G401 (cell line): ENCODE results near the gene CCDC112. TPM values are rescaled to one million over a fixed set of nuclear protein-coding genes. Genes with fewer than 3 reads are reported as not detected.
"Not testable (repeated sequence)": the region's sequence is repeated elsewhere in the genome, so short reads cannot be mapped to it uniquely, and the experiment has no call there.

Experiments used
- DNase-seq: peaks from one replicate; pipeline ENCODE4 v3.0.0-alpha.2; 2015; ENCODE audit warnings: low spot score
- in situ Hi-C: cut with HindIII; loops from 2 replicates; pipeline ENCODE4 v1.10.0; 2016; ENCODE audit warnings: low sequenced_read_pairs, mixed read lengths
- total RNA-seq: library from RNA; depleted of rRNA; stranded (reverse); fragments of >200 nt; shearing (Covaris generic); gene quantifications from 2 replicates; pipeline ENCODE4 v1.2.3, GENCODE V29; 2014

The CCDC112 gene
- total RNA-seq, 1 experiment from 2014 or later, result 8.7 TPM

DNA sequence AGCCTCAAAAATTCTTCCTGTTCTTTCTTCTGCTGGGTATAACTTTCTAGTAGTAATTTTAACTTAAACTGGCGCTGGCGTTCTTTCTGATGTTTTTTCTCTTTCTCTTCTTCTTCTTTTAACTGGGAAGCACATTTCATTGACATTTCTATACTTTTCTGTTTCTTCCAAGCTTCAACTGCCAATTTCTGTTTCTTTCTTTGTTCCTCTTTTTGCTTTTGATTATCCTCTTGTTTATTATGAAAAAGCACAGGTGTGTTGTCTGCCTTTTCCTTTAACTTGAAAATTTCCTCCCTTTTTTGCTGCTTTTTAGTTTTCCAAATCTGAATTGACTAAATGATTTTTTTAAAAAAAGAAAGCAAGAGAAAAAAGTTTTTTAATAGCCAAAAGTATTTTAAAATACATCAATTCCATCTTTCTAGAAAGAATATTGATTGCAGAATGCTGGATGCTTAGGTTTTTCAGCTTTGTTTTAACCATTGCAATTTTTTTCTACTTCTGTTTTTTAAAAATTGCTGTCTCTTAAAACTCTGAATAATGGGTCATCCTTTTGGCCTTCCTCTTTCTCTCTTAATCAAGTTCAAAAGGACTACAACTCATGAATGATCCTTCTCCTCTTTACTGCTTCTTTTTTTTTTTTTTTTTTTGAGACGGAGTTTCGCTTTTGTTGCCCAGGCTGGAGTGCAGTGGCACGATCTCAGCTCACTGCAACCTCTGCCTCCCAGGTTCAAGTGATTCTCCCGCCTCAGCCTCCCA is 25.0 kb downstream of the CCDC112 start:
- in situ Hi-C loops, result no loop called here
- DNase-seq, result no peak

DNA sequence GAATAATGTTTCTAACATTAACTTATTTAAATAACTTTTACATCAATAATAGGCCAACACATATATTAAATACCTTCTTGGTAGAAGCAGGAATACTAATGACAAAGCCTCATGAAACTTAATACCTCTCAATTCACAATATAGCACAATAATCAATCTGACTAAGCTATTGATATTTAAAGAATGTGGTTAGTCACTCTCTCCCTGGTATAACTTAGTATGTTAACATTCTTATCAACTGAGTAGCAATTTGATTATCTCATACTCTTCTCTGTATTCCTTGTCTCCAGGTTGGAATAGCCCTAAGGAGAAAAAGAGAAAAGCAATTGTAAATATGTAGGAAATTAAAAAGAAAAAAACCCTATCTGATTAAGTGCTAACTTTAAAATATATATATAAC is 28.8 kb downstream of the CCDC112 start:
- DNase-seq, result no peak
- in situ Hi-C loops, result no loop called here

DNA sequence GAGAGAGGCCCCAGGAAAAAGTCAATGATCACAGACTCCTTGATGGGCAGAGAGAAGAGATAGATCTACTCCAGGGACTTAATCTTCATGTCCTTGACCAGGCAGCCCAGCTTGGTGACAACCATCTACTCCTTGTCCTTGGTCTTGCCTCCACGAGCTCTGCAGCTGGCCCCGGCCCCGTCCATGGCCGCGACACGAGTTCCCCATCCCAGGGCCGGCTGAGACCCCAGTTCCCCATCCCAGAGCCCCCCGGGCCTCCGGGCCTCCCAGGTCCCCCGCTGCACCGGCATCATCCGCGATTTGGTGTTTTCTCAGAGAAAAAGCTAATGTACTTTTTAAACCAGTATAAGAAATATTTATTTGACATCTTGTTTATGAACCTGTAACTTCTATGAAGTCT is 31.2 kb downstream of the CCDC112 start:
- in situ Hi-C loops, result no loop called here
- DNase-seq, result no peak

DNA sequence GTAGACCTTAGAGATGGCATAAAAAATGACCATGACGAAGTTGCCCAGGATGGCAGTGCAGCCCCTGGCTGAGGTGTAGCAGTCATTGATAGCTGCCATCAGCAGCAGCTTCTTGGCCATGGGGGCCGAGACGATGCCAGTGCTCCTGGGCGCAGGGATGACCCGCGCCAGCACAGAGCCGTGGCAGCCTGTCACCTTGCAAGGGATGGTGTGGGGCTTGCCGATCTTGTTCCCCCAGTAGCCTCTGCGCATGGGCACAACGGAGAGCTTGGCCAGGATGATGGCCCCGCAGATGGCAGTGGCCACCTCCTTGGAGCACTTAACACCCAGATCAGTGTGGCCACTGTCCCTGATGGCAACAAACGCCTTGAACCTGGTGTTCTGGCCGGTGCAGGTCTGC is 31.7 kb downstream of the CCDC112 start:
- DNase-seq, result no peak
- in situ Hi-C loops, result no loop called here

DNA sequence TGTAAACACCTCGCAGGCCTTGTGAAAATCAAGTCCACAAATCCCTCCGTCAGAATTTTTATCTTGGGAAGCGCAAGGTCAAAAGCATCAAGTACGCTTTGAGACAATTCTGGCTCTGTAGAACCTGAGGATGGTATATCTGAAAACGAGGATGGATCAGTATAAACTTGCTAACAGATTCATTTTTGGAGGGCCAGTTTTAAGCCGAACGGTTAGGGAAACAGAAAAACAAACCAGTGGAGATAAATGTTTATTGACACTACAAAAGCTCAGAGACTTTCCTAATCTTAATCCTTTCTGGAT is 33.4 kb downstream of the CCDC112 start:
- in situ Hi-C loops, result no loop called here
- no peak for DNase-seq

DNA sequence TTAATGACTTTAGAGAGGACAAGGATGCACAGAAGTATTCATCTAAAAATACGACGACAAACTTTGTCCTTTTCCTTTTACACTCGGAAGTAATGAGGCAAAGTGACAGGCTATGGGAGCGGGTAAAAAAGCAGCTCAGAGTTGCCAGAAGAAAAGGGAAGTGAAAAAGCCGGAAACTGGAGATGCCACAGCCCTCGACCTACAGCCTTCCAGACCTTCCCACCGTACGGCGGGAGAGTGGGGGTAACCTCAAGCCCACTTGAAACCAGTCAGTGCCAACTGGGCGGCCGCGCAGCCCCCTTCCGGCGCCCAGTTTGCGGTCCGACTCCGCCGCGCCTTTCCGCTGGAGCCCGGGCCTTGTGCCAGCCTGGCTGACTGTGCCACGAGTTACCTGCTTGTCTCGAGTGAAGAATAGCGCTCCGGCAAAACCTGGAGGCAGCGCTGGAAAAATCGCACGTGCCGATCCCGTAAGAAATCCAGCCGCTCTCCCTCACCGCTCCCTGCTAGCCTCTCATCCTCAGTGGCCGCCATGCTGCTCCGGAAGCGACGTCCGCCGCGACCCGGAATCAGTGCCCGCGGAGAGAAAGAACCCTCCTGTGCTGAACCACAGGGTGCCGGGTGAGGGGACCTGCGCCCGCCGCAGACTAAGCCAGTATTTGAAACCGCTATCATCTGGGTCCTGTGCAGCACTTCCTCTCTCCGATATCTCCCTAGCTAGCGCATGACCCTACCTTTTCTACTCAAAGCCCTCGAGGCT is 34.0 kb downstream of the CCDC112 start, which contains the start of gene PGGT1B:
Gene PGGT1B, minus strand, starts transcription at position 557 of the 757 bp plus-strand sequence. Its CDS starts 26 bp downstream, at position 531.
- DNase-seq, result peak; percentile 86
- in situ Hi-C loops, result no loop called here

DNA sequence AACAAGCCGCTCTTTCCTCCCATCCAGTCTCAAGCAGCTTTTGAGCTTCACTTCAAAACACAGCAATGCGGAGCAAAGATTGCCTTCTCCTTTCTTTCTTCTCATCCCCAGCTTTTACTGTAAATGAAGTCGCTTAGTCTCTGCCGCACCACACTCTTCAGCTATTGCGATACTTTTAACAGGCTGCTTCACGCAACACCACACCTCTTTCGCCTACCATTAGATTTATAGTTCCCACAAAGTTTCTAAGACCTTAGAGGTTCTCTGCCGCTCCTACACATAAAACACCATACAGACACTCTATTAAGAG is 34.5 kb downstream of the CCDC112 start:
- in situ Hi-C loops, result no loop called here
- DNase-seq, result no peak

DNA sequence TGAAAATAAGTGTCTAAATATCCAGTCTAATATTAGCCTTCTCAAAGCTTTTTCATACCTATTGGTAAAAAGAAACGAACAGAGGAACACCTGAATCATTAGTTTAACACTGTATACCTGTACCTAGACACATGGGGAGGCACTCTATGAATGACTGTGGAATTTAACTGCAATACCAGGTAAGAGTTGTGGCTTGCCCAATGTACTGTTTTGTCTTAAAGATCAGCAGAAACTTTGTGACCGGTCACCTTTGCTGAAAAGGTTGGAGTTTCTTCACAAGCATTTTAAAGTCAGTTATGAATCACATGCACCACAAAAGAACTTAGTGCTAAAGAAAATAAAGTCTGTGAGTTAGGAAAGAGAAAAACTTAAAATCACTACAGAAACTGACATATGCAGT is 36.2 kb downstream of the CCDC112 start:
- in situ Hi-C loops, result no loop called here
- DNase-seq, result no peak

DNA sequence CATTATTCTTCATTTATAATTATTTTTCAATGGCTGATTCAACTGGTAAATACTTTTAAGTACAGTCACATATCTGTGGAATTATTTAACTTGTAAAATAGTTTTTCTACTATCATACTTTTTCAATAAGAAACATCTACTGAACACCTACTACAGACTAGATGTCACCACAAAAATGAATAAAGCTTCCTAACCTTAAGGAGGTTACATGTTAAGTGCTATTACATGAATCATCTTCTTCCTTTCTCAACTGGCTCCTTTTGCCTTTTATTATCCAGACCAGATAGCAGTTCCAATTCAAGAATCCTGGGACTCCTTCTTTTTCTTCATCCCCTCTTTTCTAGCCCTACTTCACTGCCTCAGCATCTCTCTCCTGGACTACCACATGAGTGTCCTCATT is 38.5 kb downstream of the CCDC112 start:
- in situ Hi-C loops, result no loop called here
- no peak for DNase-seq

DNA sequence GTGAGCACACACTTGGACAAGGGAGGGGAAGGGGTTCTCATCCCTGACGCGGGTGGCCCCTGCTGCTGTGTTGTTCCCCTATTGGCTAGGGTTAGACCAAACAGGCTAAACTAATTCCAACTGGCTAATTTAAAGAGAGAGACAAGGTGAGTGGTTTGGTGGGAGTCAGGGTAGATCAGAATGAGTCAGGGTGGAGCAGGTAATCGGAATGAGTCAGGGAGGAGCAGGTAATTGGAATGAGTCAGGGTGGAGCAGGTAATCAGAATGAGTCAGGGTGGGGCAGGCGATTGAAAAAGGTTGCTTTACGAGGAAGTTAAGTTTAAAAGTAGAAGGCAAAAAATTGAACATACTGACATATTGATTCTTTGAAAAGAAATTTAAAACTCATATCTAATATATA is 47.1 kb downstream of the CCDC112 start:
- in situ Hi-C loops, DNase-seq: not testable (repeated sequence)

DNA sequence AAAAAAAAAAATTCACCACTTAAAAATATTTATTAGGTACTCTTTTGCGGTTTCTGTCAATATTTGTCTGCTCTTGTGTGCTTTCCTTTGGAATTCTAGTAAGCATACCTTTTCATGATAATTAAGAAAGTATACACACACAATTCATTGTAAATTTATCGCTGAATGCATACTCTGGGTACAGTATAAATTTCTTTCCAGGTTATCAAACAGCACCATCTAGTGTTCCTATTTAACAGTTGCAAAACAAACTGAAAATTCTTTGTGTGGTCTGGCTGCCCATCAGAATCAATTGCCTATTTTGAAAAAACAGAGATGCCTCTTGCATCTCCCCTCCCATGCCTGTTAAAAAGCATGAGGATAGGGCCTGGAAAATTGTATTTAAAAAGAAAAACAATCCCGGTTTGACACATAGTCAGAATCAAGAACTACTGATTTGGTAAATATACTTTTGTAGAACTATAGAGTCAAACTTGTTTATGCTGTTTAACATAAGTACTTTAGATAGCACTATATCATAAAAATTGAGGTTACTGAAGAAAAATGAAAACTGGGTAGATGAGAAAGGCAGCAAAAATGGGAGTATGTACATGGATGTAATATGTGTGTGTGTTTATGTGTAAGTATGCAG is 50.0 kb downstream of the CCDC112 start:
- peak; percentile 53 for DNase-seq
- in situ Hi-C loops, result no loop called here

DNA sequence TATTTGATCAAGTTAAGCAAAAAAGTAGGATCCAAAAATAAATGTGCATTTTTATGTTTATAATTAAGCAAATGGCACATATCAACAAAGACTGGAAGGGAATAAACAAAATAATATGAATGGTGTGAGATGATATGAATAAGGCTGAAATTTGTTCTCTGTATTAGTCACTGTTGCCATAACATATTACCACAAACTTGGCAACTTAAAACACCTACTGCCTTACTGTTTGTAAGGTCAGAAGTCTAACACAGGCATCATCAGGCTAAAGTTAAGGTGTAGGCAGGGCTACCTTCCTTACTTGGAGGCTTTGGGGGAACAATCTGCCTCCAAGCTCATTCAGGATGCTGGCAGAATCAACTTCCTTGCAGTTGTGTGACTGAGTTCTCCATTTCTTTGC is 53.0 kb downstream of the CCDC112 start:
- in situ Hi-C loops, result no loop called here

DNA sequence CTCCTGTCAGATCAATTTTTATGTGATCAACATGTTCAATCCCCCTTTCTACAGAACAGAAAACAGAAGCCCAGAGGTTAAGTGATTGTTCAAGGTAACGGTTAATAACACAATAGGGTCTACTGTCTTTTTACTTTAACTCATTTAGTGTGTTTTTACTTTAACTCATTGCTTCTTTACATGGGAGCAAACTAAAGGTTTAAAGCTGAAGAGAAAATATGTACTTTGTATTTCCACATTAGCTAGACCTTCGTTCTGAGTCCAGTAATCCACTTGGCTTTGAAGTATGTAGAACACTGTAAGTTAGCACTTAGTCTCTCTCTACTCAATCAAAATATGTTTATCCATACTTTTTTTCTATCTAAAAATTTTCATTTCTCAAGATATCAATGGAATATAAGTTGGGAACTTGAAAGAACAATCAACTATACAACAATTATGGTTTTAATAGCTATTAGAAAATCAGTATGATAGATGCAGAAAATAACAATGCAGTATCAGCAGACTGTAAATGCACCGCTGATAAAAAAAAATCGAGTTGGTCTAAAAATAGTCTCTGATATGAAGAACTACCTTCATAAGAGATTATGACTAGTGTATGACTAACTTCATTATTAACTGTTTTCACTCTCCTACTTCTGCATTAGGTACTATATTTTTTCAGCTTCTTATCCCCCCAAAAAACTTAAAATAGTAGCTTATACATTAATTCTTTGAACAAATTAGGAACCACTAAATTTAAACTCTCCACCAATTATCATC is 54.4 kb downstream of the CCDC112 start:
- in situ Hi-C loops, result no loop called here
- DNase-seq, result no peak

More for the DNA sequence above, 53.0 kb downstream of the CCDC112 start:
- DNase-seq, result no peak

DNA sequence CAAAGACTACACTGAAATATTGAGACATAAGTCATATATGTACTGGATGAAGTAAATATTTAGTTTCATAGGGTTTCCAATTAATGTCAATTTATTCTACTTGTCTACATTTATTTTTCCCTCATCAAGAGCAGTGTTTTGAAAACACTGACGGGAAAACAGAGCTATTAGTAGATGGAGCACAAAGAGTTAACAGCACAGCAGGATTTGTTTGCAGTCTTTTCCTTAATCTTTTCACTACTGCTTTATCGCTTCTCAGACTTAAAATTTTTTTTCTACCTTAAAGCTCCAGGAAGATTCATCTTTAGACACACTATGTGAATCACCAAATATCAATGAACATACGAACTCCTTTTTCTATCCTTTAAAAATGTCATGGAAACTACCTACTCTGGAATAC is 59.4 kb downstream of the CCDC112 start:
- in situ Hi-C loops, result no loop called here
- no peak for DNase-seq

DNA sequence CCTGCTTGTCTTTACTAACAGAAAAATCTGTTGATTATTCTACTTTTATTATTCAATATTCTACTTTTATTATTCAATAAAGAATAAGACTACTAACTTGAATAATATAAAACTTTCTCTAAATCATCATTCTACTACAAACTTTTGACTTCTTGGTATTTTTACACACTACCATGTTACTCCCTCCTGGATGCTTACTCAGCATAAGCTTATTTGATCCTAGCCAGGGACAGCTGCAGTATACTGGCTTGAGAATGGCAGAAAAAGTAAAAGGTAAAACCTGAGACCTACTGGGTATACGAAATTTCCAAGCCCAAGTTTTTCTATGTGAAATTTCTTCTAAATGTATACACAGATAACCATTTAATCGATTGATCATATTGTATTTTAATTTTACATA is 59.9 kb downstream of the CCDC112 start:
- in situ Hi-C loops, result no loop called here
- DNase-seq, result no peak

DNA sequence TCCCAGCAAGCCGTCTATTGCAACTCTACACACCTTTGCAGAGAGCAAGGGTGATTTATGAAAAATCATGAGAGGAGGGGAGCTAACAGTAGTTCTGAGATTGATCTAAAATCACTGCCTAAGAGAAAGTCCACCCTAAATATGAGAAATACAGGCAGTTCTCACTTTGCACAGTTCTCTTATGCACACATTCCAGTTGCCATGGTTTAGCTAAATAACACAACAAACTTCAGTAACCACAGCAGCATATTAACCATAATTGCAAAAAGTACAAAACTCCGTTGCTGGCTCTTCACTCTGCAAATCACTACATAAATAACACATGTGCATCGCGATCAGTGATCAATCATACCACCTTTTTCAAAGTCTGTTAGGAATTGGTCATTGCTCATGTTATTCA is 64.9 kb downstream of the CCDC112 start:
- in situ Hi-C loops, result no loop called here
- DNase-seq, result no peak

DNA sequence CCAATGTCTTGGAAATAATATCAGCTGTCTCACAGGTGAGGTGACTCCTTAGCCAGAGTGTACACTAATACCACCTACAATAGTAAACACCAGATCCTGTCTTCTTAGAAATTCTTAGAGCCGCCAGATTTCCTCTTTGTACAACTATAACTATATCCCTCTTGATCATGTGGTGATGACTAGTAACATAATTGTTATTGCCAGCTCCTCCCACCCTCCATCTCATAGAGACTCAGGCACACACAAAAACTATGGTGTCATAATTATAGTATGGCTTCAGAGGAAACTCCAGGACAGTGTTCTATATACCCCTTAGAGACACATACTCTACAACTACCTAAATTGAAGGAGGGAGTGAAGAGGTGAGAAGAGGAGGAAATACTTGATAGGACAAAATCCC is 66.8 kb downstream of the CCDC112 start:
- in situ Hi-C loops, result no loop called here
- no peak for DNase-seq

DNA sequence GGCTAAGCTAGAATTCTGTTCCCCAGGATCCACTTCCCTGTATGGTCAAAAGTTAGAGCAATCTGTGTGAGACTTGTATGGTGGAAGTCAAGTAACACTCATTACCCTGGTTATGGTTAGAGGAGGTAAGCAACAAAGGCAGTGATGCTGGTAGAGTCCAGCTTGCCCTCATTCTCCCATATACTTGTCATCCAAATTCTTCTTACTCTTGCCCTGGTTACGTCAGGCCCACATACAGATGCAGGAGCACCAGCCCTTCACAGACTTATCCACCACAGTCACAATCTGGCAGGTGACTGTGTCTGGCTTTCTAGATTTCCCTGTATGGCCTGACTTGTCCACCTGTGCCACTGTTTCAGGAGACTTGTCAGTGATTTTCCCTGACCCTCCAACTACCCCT is 69.2 kb downstream of the CCDC112 start:
- in situ Hi-C loops, result no loop called here
- no peak for DNase-seq
